H9 (cell line): ENCODE data around the gene ASTN2. TPM values are rescaled to one million over a fixed set of nuclear protein-coding genes. Genes with fewer than 3 reads are reported as not detected.
A peak's percentile ranks its signal among the peaks of the same experiment; 100 is the strongest.

Experiments used
- DNase-seq: peaks from one replicate; pipeline ENCODE4 v3.0.0-alpha.2; 2017
- H2AFZ ChIP-seq: one replicate; pipeline ENCODE4 v1.6.1; 2013; ENCODE audit warnings: mild to moderate bottlenecking, low read length, control low read depth, moderate library complexity
- H2AK5ac ChIP-seq: 2 replicates; pipeline ENCODE4 v1.6.1; 2013; ENCODE audit warnings: low read length, control low read depth, mixed read lengths; ENCODE audit not compliant: insufficient read length
- H2BK120ac ChIP-seq: one replicate; pipeline ENCODE4 v1.6.1; 2013; ENCODE audit warnings: low read depth, mild to moderate bottlenecking, low read length, control low read depth, inconsistent platforms; ENCODE audit not compliant: poor library complexity, severe bottlenecking
- H2BK12ac ChIP-seq: 2 replicates; pipeline ENCODE4 v1.6.1; 2013; ENCODE audit warnings: low read length, control low read depth, mixed read lengths, low read depth; ENCODE audit not compliant: insufficient read length
- H2BK15ac ChIP-seq: 2 replicates; pipeline ENCODE4 v1.6.1; 2013; ENCODE audit warnings: low read depth, low read length, control low read depth
- H2BK20ac ChIP-seq: one replicate; pipeline ENCODE4 v1.6.1; 2013; ENCODE audit warnings: low read depth, mild to moderate bottlenecking, low read length, control low read depth, inconsistent platforms; ENCODE audit not compliant: poor library complexity, severe bottlenecking
- H2BK5ac ChIP-seq: 2 replicates; pipeline ENCODE4 v1.6.1; 2013; ENCODE audit warnings: low read length, control low read depth, mixed read lengths; ENCODE audit not compliant: insufficient read length
- H3K14ac ChIP-seq: 2 replicates; pipeline ENCODE4 v1.6.1; 2013; ENCODE audit warnings: low read length, control low read depth; ENCODE audit not compliant: insufficient read depth
- H3K18ac ChIP-seq: 2 replicates; pipeline ENCODE4 v1.6.1; 2013; ENCODE audit warnings: low read depth, mild to moderate bottlenecking, mixed read lengths, low read length, control low read depth; ENCODE audit not compliant: insufficient read length
- H3K23ac ChIP-seq: 2 replicates; pipeline ENCODE4 v1.6.1; 2013; ENCODE audit warnings: low read length, control low read depth, mixed read lengths, low read depth; ENCODE audit not compliant: insufficient read length
- H3K23me2 ChIP-seq: 2 replicates; pipeline ENCODE4 v1.6.1; 2013; ENCODE audit warnings: low read depth, mild to moderate bottlenecking, mixed read lengths, low read length, control low read depth; ENCODE audit not compliant: insufficient read length, poor library complexity, severe bottlenecking
- H3K27ac ChIP-seq: 2 replicates; pipeline ENCODE4 v1.5.1; 2013; ENCODE audit warnings: low read length, control low read depth, mixed read lengths, low read depth; ENCODE audit not compliant: insufficient read length
- H3K27me3 ChIP-seq: 2 replicates; pipeline ENCODE4 v1.6.1; 2013; ENCODE audit warnings: low read length, control low read depth, inconsistent platforms; ENCODE audit not compliant: insufficient read depth
- H3K4ac ChIP-seq: 2 replicates; pipeline ENCODE4 v1.6.1; 2013; ENCODE audit warnings: low read depth, mild to moderate bottlenecking, control low read depth, inconsistent platforms, low read length, moderate library complexity
- H3K4me1 ChIP-seq: 2 replicates; pipeline ENCODE4 v1.6.1; 2013; ENCODE audit warnings: low read length, control low read depth, inconsistent platforms; ENCODE audit not compliant: insufficient read depth
- H3K4me2 ChIP-seq: 2 replicates; pipeline ENCODE4 v1.6.1; 2013; ENCODE audit warnings: low read length, control low read depth, mixed read lengths; ENCODE audit not compliant: insufficient read length, insufficient read depth
- H3K56ac ChIP-seq: 2 replicates; pipeline ENCODE4 v1.6.1; 2013; ENCODE audit warnings: low read depth, mild to moderate bottlenecking, mixed read lengths, low read length, control low read depth; ENCODE audit not compliant: insufficient read length
- H3K79me1 ChIP-seq: 2 replicates; pipeline ENCODE4 v1.6.1; 2013; ENCODE audit warnings: low read depth, mild to moderate bottlenecking, moderate library complexity, low read length, control low read depth, inconsistent platforms; ENCODE audit not compliant: insufficient read depth, poor library complexity, severe bottlenecking
- H3K79me2 ChIP-seq: 2 replicates; pipeline ENCODE4 v1.6.1; 2013; ENCODE audit warnings: low read length, control low read depth, inconsistent platforms; ENCODE audit not compliant: insufficient read depth
- H3K9ac ChIP-seq: 2 replicates; pipeline ENCODE4 v1.6.1; 2013; ENCODE audit warnings: low read length, control low read depth, mixed read lengths; ENCODE audit not compliant: insufficient read length; ENCODE audit errors: extremely low read depth
- H3K9me3 ChIP-seq: one replicate; pipeline ENCODE4 v1.6.1; 2013; ENCODE audit warnings: low read depth, low read length, inconsistent platforms; ENCODE audit not compliant: control insufficient read depth
- H3T11ph ChIP-seq: one replicate; pipeline ENCODE4 v1.6.1; 2013; ENCODE audit warnings: mild to moderate bottlenecking, low read length, control low read depth, inconsistent platforms
- H4K20me1 ChIP-seq: one replicate; pipeline ENCODE4 v1.6.1; 2013; ENCODE audit not compliant: control insufficient read depth, insufficient read length, insufficient read depth
- H4K5ac ChIP-seq: 2 replicates; pipeline ENCODE4 v1.6.1; 2013; ENCODE audit warnings: low read depth, mild to moderate bottlenecking, mixed read lengths, low read length, control low read depth; ENCODE audit not compliant: insufficient read length
- H4K8ac ChIP-seq: replicated peaks from 2 replicates; pipeline ENCODE4 v1.6.1; 2013; ENCODE audit warnings: low read length, control low read depth, mixed read lengths, low read depth; ENCODE audit not compliant: insufficient read length
- H4K91ac ChIP-seq: 2 replicates; pipeline ENCODE4 v1.6.1; 2013; ENCODE audit warnings: low read depth, mild to moderate bottlenecking, moderate library complexity, mixed read lengths, low read length, control low read depth; ENCODE audit not compliant: insufficient read length
- H3K27ac Mint-ChIP-seq, 3 experiments: 2 replicates in 2 of 3; 3 replicates in 1 of 3; pipeline ENCODE4 v1.8.0; 2020 to 2021; ENCODE audit warnings: mixed read lengths in 3 of 3, mild to moderate bottlenecking in 1 of 3, moderate library complexity in 1 of 3
- H3K27me3 Mint-ChIP-seq: 2 replicates; pipeline ENCODE4 v1.8.0; 2021; ENCODE audit warnings: low read depth, mild to moderate bottlenecking, moderate library complexity, mixed read lengths
- H3K36me3 Mint-ChIP-seq, 3 experiments: 2 replicates in 2 of 3; 3 replicates in 1 of 3; pipeline ENCODE4 v1.8.0; 2020 to 2021; ENCODE audit warnings: low read depth in 3 of 3, mixed read lengths in 3 of 3; ENCODE audit not compliant: insufficient read depth in 1 of 3
- H3K4me1 Mint-ChIP-seq, 2 experiments: 2 replicates each; pipeline ENCODE4 v1.8.0; 2020; ENCODE audit warnings: mixed read lengths in 2 of 2
- H3K4me3 Mint-ChIP-seq, 2 experiments: 2 replicates in 1 of 2; 3 replicates in 1 of 2; pipeline ENCODE4 v1.8.0; 2020 to 2021; ENCODE audit warnings: mild to moderate bottlenecking in 2 of 2, mixed read lengths in 2 of 2, moderate library complexity in 1 of 2
- H3K9me3 Mint-ChIP-seq, 2 experiments: 2 replicates in 1 of 2; 3 replicates in 1 of 2; pipeline ENCODE4 v1.8.0; 2020; ENCODE audit warnings: mild to moderate bottlenecking in 2 of 2, mixed read lengths in 2 of 2, moderate library complexity in 1 of 2
- WGBS: extraction: QIAGEN DNeasy Blood & Tissue Kit; methylation state at CpG from one replicate; pipeline ENCODE4 v1.1.7; 2013; ENCODE audit warnings: missing lambda C conversion rate, low lambda C conversion rate, mixed read lengths; ENCODE audit not compliant: insufficient read length; ENCODE audit errors: extremely low coverage; 5-methylcytosine and 5-hydroxymethylcytosine counted together
- total RNA-seq: library from RNA; stranded (reverse); gene quantifications from 2 replicates; pipeline ENCODE4 v1.2.1, GENCODE V29; 2021
- TF ChIP-seq, protein P1 (sequence below): fragments of 200-600 bp; sonication (generic); conservative IDR thresholded peaks from 3 replicates; pipeline ENCODE4 v1.8.0; 2021; ENCODE audit warnings: antibody characterized with exemption, mild to moderate bottlenecking

Gene ASTN2
- total RNA-seq, 1 experiment from 2014 or later = 9.7 TPM

- no CpG with 5 or more reads among the region's 1 CpG for WGBS
- Histone ChIP-seq H3K79me1 (no peaks in the 10 kb centered on the region), H4K91ac (no peak overlapping the region), H3K9ac (no peak overlapping the region), H3K4me1 (peaks cover 3% of the 10 kb centered on the region; the same call in 1 of the 2 replicates), H2BK15ac (no peak overlapping the region), H3K14ac (no peak overlapping the region), H3K27ac (no peak overlapping the region), H3K79me2 (no peaks in the 10 kb centered on the region), H3K4ac (no peak overlapping the region), H3K4me2 (no peak overlapping the region), H2BK5ac (no peak overlapping the region), H3K9me3 (no peaks in the 10 kb centered on the region), H2BK12ac (no peak overlapping the region), H2BK120ac (no peak overlapping the region), H3K18ac (no peak overlapping the region), H2AFZ (no peak overlapping the region), H3K23me2 (no peaks in the 10 kb centered on the region), H3T11ph (no peak overlapping the region), H2BK20ac (no peak overlapping the region), H4K5ac (no peak overlapping the region), H4K20me1 (no peaks in the 10 kb centered on the region), H2AK5ac (no peak overlapping the region), H4K8ac (no peak overlapping the region), H3K56ac (no peak overlapping the region), H3K27me3 (no peaks in the 10 kb centered on the region), H3K23ac (no peak overlapping the region)
- Mint-ChIP-seq H3K27me3 (no peaks in the 10 kb centered on the region), H3K27ac (peak overlapping the region in 2 of 3 experiments; percentile 6 to 76; a peak in 4 of 7 replicates), H3K4me1 (peaks cover 16 to 31% of the 10 kb centered on the region in 2 experiments), H3K9me3 (no peaks in the 10 kb centered on the region), H3K36me3 (no peaks in the 10 kb centered on the region), H3K4me3 (no peak overlapping the region; a peak in 1 of 5 replicates)
- TF ChIP-seq, protein P1, sequence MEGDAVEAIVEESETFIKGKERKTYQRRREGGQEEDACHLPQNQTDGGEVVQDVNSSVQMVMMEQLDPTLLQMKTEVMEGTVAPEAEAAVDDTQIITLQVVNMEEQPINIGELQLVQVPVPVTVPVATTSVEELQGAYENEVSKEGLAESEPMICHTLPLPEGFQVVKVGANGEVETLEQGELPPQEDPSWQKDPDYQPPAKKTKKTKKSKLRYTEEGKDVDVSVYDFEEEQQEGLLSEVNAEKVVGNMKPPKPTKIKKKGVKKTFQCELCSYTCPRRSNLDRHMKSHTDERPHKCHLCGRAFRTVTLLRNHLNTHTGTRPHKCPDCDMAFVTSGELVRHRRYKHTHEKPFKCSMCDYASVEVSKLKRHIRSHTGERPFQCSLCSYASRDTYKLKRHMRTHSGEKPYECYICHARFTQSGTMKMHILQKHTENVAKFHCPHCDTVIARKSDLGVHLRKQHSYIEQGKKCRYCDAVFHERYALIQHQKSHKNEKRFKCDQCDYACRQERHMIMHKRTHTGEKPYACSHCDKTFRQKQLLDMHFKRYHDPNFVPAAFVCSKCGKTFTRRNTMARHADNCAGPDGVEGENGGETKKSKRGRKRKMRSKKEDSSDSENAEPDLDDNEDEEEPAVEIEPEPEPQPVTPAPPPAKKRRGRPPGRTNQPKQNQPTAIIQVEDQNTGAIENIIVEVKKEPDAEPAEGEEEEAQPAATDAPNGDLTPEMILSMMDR = peak; percentile 30; the same call in 2 of the 3 replicates
- no peak for DNase-seq
Observed at GRCh38 chr9:117354244-117354847, 60.5 kb downstream of the ASTN2 start.
